HG02970 (cell line): ENCODE measurements around the gene ATP8B4.

Experiments
- ATAC-seq: cut with Tn5 transposase; IDR thresholded peaks from one replicate; pipeline ENCODE4 v1.9.1; 2021; ENCODE audit warnings: mild to moderate bottlenecking, moderate library complexity, moderate number of reproducible peaks; ENCODE audit not compliant: unreplicated experiment, low FRiP score

Gene ATP8B4

GRCh38 chr15:49904296-49904695 lies 214.7 kb downstream of the ATP8B4 start:
- no peak for ATAC-seq

GRCh38 chr15:49902685-49903501 lies 216.1 kb downstream of the ATP8B4 start:
- no peak for ATAC-seq

- ATAC-seq: no peak
Observed at GRCh38 chr15:49901996-49902684, 216.9 kb downstream of the ATP8B4 start.

GRCh38 chr15:49901321-49901720 lies 217.7 kb downstream of the ATP8B4 start:
- no peak for ATAC-seq

GRCh38 chr15:49900903-49901235 lies 218.2 kb downstream of the ATP8B4 start:
- ATAC-seq: no peak

- no peak for ATAC-seq
Observed at GRCh38 chr15:49900006-49900902, 218.8 kb downstream of the ATP8B4 start.

- no peak for ATAC-seq
Observed at GRCh38 chr15:49898575-49899283, 220.3 kb downstream of the ATP8B4 start.

GRCh38 chr15:49898097-49898496 lies 220.9 kb downstream of the ATP8B4 start:
- ATAC-seq: no peak

- ATAC-seq: no peak
Observed at GRCh38 chr15:49895347-49896223, 223.4 kb downstream of the ATP8B4 start.

GRCh38 chr15:49890689-49891088 lies 228.3 kb downstream of the ATP8B4 start:
- ATAC-seq: no peak

- ATAC-seq: no peak
Observed at GRCh38 chr15:49889536-49889935, 229.5 kb downstream of the ATP8B4 start.

GRCh38 chr15:49888734-49889133 lies 230.3 kb downstream of the ATP8B4 start:
- no peak for ATAC-seq

- ATAC-seq: no peak
Observed at GRCh38 chr15:49888323-49888693, 230.7 kb downstream of the ATP8B4 start.

- ATAC-seq: no peak
Observed at GRCh38 chr15:49887659-49888322, 231.2 kb downstream of the ATP8B4 start.

- ATAC-seq: no peak
Observed at GRCh38 chr15:49883121-49883520, 235.9 kb downstream of the ATP8B4 start.

GRCh38 chr15:49881866-49882265 lies 237.2 kb downstream of the ATP8B4 start:
- ATAC-seq: no peak

GRCh38 chr15:49881433-49881832 lies 237.6 kb downstream of the ATP8B4 start:
- ATAC-seq: no peak

- no peak for ATAC-seq
Observed at GRCh38 chr15:49877873-49878521, 241.0 kb downstream of the ATP8B4 start.
